Stromal cell of bone marrow (primary cell): ENCODE results near the gene CUX1.

Experiments
- DNase-seq: peaks from one replicate; pipeline ENCODE4 v3.0.0-alpha.2; 2012; ENCODE audit warnings: low read depth

The CUX1 gene

DNA sequence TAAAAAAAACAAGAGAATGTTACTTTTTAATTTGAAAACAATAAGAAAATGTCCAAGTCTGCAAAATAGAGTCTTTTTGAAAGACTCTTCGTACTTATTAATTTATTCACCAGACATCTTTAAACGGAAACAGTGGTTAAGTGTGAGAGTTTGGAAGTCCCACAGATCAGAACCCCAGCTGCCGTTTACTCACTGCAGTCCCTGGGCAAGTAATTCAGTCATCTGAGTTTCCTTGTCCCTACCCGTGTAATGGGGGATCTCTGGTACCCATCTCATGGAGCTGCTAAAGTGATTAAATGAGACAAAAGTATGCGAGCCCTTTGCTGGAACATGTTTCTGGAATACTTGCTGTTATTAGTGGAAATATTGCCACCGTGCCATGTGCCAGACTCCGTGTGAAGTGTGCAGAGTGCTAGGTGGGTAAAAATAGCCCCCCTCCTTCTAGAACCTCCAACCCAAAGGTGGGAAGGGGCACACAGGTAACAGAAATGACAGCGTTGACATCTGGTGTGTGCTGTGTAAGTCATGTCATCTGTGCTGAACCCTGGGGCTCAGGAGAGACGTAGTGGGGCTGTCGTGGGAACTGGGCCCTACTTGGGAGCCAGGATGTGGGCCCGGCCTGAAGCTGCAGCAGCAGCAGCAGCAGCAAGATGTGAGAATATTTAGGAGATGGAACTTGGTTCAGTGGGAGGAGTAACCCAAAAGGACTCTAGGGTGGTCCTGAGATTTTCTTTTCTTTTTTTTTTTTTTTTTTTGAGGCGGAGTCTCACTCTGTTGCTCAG, 140.5 kb downstream of the CUX1 start:
- DNase-seq = no peak

DNA sequence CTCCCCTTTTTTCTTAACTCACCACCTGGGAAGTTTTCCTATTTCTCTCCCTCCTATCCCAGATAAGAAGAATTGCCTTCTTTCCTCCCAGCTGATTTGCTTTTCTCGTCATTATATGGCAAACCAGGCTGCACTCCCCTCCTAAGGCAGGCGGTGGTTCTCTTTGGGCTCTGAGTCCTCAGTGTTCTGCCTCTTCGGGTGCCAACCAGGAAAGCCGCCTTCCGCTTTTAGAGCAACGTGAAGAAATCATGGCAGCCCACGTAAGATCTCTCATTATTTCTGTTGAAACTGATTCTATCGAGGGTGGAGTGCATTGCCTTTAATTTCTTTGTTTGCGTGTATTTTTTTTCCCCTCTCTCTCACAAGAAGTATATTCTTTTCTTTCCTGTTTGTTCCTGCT, 141.9 kb downstream of the CUX1 start:
- DNase-seq = no peak

DNA sequence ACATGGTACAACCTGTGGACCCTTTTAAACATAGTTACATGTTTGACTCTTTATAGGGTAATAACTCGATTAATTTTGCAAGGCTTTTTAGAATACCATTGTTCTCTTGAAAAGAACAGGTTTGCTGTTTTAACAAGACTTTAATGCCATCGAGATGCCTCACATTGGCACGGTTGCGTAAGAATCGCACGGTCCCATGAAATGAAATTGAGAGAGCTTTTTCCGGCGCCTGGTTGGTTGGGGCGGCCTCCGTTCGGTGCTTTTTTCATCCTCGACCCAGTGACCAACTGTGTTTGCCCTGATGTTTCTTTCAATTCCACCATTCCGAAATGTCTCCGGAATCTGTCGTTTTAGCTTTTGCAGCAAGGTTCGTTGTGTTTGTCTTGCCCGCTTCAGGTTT, 142.4 kb downstream of the CUX1 start:
- DNase-seq = no peak

DNA sequence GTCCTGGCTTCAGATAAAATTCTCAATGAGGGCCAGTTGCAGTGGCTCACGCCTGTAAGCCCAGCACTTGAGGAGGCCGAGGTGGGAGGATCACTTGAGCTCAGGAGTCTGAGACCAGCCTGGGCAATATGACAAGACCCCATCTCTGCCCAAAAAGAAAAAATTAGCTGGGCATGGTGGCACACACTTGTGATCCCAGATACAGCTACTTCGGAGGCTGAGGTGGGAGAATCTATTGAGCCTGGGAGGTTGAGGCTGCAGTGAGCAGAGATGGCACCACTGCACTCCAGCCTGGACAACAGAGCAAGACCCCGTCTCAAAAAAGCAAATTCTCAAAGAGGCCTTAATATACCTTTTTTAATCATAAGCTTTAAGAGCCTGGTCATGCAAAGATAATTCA, 142.9 kb downstream of the CUX1 start:
- no peak for DNase-seq

DNA sequence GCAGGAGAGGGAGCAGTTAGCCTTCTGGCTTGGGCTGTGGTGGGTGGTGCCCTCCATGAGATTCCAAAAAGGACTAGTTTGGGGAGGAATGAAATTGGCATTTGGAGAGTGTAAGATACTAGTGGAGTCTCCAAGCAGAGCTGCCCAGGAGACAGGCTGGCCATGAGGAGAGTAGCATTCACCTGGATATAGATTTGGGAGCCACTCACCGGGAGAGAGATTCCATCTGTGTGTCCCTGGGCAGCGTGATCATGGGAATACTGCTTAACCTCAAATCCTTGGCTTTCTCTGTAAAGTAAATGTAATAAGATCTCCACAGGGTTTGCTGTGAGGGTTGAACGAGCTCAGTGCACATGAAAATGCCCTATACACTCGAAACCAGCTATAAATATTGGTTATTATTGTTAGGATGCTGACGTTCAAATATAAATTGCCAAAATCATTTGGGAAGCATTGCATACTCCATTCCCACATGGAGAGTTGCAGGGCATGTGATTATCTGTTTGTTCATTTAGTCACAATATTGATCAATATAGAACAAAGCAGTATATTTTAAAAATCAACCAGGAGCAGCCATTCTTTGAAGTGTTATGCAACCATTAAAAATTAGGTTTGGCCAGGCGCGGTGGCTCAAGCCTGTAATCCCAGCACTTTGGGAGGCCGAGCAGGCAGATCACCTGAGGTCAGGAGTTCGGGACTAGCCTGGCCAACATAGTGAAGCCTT, 143.7 kb downstream of the CUX1 start:
- no peak for DNase-seq

DNA sequence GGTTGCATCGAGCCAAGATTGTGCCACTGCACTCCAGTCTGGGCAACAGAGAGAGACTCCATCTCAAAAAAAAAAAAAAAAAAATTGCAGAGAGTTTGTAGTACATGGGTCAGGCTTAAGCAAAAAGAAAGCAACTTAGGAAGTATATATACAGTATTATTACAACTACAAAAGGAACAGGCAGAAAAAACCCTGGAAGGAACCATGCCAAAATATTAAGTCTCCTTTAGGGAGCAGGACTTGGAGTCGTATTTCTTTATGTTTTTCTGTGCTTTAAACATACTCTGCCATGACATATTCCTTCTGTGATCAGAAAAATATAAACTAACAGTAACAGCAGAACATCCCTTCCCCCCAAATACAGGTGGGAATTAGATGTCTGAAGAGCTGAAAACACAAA, 144.4 kb downstream of the CUX1 start:
- no peak for DNase-seq

DNA sequence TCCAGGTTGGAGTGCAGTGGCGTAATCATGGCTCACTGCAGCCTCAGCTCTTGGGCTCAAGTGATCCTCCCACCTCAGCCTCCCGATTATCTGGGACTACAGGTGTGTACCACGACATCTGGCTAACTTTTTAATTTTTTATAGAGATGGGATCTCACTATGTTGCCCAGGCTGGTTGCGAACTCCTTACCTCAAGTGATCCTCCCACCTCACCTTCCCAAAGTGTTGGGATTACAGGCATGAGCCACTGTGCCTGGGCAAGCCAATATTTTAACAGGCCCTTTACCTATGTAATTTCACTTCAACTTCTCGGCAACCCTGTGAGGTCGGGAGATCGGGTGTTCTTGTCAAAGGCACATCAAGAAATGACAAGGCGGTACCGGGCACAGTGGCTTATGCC, 146.3 kb downstream of the CUX1 start:
- DNase-seq = no peak

DNA sequence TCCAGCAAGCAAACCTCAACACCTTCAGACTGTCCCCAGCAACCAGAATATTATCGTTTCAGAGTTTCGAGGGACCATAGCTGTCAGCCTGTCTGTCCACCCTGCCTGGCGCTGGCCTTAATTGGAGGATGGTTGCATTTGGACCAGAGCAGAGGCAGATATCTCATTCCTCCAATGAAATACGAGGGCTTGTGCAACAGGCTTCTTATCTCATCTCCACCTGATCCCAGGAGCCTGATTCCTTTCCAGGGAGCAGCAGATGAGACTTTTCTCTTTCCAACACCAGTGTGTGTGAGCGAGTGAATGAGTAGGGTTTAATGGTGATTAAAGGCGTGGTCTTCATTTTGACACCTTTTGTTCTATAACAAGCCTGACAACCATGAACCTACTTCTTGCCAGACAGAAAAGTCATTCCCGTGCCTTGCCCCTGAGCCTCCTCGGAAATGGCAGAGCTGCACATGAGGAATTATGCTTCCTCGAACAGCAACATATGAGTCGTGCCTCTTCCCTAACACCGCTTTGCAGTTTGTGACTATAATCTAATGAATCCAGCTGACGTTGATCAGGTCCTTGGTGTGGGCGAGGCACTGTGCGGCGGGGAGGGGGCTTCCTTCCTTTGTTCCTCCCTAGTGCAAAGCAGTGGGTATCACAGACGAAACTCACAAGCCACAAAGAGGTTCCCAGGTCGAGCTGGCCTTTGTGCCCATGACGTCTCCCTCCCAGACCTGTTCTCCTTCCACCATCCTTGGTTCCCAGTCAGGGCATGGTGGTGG, 147.4 kb downstream of the CUX1 start:
- no peak for DNase-seq

DNA sequence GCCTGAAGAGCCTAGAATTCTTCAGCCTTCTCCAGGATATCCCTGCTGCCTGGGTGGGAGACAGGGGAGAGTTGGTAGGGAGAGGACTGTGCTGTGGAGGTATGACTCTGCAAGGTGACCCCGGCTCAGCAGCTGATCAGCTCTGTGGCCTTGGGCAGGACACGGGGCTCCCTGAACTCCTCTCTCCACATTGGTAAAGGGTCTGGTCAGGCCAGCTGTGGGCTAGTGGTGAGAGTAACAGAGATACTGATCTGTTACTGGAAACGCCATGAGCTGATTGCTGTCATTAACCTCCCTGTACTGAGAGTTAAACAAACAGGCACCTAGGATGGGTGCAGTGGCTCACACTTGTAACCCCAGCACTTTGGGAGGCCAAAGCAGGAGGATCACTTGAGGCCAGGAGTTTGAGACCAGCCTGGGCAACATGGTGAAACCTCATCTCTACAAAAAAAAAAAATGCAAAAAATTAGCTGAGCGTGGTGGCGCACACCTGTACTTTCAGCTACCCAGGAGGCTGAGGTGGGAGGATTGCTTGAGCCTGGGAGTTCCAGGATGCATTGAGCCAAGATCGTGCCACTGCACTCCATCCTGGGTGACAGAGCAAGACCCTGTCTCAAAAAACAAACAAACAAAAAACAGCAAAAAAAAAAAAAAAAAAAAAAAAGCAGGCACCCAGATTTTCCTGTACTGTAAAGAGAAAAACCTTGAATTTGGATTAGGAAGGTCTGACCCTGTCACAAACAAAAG, 151.5 kb downstream of the CUX1 start:
- no peak for DNase-seq

DNA sequence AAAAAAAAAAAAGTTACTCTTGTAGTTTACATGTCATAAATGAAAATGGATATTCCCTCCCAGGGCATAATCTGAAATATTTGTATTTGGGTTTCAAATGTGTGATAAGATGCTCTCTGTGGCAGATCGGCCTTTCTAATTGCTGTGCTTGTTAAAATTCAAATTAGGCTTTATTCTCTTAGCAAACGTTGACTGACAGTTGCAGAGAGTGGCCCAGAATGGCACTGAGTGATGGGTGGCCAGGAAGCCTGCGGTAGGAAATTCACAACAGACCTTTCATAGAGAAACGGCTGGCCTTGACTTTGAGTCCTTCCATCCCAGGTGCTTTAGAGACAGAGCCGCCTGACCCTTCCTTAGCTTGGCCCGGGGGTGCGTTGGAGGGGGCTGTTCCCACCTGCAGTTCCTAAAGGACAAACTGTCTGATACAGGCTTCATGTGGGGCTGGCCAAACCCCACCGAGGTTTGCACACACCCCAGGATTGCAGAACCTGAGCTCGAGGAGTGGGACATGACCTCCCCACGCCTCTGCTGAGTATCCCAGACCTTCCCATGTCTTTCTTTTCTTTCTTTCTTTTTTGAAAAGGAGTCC, 152.7 kb downstream of the CUX1 start:
- no peak for DNase-seq

DNA sequence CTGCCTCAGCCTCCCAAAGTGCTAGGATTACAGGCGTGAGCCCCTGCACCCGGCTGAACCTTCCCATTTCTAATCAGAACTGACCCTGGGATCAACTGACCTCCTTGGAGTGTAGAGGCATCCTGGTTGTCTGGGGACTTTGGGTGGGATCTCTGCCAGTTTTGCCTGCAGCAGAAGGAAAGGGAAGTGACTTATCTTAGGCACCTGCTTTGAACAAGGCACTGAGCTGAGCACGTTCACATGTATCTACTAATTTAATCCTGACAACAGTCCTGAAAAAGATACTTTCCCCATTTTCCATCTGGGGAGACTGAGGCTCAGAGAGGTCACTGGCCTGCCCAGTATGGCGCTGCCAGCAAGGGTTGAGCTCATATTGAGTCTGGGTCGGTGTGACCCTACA, 153.4 kb downstream of the CUX1 start:
- no peak for DNase-seq

DNA sequence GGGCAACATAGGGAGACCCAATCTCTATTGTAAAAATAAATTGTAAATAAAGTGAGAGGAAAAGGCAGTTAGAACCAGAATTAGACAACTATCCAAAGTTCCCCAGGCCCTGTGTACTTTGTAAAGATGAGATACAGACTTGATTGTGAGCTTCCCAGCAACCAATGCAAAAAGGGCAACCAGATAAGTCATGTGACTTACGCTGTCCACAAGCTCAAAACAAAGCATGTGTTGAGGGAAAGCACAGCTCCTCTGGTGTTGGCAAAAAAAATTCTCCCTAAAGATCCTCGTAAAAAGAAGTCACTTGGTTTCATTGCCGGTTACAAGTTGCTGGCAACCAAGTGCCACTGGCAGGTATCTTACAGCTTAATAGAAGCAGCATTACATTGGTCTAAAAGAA, 154.0 kb downstream of the CUX1 start:
- no peak for DNase-seq

DNA sequence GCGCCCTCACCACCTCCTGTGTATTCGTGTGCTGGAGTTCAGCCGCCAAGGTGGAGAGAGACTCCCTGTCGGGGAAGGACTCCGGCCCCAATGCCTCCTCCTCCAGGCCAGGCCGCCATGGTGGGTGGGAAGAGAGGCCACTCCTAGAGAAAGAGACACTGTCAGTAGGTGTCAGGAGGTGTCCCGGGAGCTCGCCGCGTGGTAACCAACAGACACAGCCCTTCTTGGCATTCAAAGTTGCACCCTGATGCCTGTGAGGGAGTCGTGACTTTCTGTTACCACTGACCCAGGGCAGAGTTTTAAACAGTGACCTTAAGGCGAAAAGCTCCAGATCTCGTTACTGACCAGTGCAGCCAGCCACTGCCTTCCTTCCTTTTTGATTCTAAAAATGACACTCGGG, 155.2 kb downstream of the CUX1 start:
- DNase-seq = no peak

DNA sequence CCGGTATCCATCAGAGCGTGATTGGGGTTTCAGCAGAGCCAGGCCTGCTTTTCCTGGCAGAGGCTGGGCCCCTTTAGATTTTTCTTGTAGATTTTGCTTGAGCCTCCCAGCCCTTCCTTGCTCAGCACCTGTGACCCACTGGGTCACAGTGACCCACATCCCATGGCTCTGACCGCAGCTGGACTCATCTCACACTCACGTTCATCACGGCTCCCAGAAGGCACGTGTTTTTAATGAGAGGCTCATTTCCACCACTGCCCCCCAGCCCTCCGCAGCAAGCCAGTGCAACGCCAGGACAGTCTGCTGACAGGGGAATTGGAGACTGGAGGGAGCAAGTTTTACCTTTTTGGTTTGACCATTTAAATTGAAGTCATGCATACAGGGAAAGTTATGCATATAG, 155.7 kb downstream of the CUX1 start:
- no peak for DNase-seq

DNA sequence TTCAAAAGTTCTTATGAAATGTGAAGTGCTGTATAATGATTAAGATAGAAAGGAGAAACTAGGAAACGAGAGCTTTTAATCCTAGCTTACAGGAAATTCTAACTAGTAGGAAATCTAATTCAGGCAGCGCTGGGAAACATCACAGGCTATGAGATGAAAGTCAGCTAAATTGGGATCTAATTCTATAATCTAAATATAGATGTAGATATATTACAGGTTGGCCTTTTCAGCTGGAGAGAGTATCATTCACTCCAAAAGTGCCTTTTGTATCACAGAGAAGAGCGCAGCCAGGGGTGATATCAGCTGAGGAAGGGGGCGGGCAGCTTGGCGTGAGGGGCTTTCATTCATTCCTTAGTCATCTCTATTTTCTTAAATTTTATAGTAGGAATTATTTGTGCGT, 157.0 kb downstream of the CUX1 start:
- no peak for DNase-seq

DNA sequence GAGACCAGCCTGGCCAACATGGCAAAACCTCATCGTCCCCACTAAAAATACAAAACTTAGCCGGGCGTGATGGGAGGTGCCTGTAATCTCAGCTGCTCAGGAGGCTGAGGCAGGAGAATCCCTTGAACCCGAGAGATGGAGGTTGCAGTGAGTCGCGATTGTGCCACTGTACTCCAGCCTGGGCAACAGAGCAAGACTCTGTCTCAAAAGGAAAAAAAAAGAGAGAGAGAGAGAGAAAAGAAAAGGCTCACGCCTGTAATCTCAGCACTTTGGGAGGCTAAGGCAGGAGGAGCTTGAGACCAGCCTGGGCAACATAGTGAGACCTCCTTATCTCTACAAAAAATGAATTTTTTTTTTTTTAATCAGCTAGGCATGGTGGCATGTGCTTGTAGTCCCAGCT, 157.6 kb downstream of the CUX1 start:
- no peak for DNase-seq

DNA sequence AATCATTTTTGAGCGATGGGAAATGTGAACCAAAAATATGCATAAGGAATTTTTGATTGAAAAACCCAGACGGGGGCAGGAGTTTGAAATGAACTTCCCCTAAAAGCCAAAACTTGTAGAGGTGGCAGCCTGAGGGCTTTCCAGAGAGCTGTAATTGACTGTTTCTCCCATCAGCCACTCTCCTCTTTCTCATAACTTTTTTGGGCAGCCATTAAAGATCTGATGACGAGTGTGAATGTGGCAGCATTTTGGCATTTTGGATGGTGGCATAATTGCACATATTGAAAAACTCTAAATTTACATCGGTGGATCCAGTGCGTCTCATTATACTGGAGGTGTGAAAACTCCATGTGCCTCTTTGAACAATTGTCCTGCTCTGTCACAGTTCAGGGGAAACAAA, 159.0 kb downstream of the CUX1 start:
- DNase-seq = no peak

DNA sequence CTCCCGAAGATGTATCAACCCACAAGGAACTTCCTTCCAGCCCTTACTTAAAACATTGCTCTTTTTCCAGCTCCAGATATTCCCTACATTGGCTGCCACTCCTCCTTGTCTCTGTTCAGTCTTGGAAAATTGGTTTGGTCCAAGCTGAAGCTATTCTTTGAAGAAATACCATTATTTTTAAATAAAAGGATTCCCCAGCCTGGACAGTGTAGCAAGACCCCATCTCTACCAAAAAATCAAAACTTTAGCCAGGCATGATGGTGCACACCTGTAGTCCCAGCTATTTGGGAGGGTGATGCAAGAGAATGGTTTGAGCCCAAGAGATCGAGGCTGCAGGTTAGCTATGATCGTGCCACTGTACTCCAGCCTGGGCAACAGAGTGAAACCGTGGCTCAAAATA, 159.8 kb downstream of the CUX1 start:
- DNase-seq = no peak

DNA sequence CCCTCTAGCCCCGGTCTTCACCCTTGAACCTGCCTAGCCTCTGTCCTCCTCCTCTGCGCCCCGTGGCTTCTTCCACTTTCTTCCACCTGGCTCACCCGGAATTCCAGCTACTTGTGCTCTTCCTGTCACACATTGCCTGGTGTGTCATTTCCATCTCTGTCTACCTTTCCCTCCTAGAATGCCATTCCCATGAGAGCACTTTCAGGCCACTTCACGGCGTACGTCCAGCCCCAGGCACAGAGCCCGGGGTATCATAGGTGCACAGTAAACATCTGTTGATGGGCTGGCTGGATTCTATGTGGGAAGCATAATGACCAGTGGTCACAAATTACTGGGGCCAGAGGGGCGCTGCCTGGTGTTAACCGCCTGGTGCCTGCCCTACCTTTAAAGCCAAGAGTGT, 161.3 kb downstream of the CUX1 start:
- DNase-seq = no peak

DNA sequence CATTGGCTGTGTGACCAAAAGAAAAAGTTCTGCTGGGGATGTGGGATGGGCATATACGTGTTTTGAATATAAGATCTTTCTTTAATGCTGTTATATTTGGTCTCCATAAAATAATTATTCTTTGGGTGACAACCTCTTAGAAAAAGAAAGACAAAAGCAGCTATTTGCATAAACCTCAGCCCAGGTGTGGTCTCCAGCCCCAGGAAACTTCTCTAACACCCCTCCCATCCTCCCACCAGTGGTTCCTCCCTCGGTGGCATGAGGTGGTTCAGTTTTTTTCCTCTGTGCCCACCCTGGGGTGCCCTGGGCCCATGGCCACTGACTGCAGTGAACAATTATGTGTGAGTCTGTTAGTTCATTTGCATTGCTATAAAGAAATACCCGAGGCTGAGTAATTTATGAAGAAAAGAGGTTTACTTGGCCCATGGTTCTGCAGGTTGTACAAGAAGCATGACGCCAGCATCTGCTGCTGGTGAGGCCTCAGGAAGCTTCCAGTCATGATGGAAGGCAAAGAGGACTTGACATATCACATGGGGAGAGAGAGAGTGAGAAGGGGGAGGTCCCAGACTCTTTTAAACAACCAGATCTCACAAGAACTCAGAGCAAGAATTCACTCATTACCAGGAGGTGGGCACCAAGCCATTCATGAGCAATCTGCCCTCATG, 165.9 kb downstream of the CUX1 start:
- DNase-seq = no peak

DNA sequence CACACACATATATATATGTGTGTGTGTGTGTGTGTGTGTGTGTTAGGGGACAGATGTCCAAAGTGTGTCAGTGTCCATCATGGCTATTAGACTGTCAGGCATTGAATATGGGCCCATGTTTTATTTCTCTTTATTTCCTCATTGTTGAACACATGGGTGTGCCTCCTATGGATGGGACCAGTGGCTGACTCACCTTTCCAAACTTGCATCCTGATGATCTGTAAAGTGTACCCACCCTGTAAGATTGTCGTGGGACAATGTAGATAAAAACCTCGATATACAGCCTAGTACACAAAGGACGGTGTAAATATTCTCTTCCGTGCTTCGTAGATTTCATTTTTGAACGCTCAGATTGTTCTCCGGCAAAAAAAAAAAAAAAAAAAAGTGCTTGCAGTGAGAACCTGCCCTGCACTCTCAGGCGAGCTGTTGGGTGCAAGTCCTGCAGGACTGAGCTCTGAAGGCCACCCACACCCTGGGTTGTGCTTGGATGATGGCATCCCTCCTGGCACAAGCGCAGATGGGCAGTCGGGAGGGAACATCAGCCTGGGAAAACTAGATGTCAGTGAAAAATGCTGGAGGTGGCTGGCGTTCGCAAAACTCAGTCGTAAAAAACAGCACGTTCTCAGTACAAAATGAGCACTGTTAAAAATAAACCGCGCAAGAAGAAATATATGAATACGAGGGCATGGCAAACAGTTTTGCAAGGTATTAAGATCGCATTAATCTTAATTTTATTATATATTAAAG, 166.9 kb downstream of the CUX1 start:
- no peak for DNase-seq
